HG03469 (cell line): ENCODE measurements around the gene HIPK4.
"Not testable (repeated sequence)": the region's sequence is repeated elsewhere in the genome, so short reads cannot be mapped to it uniquely, and the experiment has no call there.

ENCODE experiments used
- ATAC-seq: cut with Tn5 transposase; IDR thresholded peaks from one replicate; pipeline ENCODE4 v1.9.1; 2021; ENCODE audit warnings: mild to moderate bottlenecking, moderate library complexity, moderate number of reproducible peaks; ENCODE audit not compliant: unreplicated experiment

The HIPK4 gene

GRCh38 chr19:40394816-40395210 is 4.8 kb upstream of the HIPK4 start:
- ATAC-seq: no peak

- ATAC-seq: no peak
Measured at GRCh38 chr19:40393894-40394815, 4.2 kb upstream of the HIPK4 start.

GRCh38 chr19:40392894-40393517 is 3.0 kb upstream of the HIPK4 start:
- no peak for ATAC-seq

- no peak for ATAC-seq
Measured at GRCh38 chr19:40392123-40392522, 2.1 kb upstream of the HIPK4 start.

GRCh38 chr19:40389404-40390083 is 437 bp downstream of the HIPK4 start:
- ATAC-seq: no peak

GRCh38 chr19:40388481-40388880 is 1.5 kb downstream of the HIPK4 start:
- ATAC-seq: no peak

GRCh38 chr19:40387155-40387554 is 2.8 kb downstream of the HIPK4 start:
- no peak for ATAC-seq

- no peak for ATAC-seq
Measured at GRCh38 chr19:40383668-40384248, 6.2 kb downstream of the HIPK4 start.

- ATAC-seq: no peak
Measured at GRCh38 chr19:40381321-40381720, 8.7 kb downstream of the HIPK4 start.

- no peak for ATAC-seq
Measured at GRCh38 chr19:40380199-40381037, 9.6 kb downstream of the HIPK4 start.

GRCh38 chr19:40379446-40380198 is 10.4 kb downstream of the HIPK4 start:
- no peak for ATAC-seq

GRCh38 chr19:40378509-40378908 is 11.5 kb downstream of the HIPK4 start:
- ATAC-seq: no peak

GRCh38 chr19:40377876-40378385 is 12.1 kb downstream of the HIPK4 start:
- ATAC-seq: no peak

- ATAC-seq: no peak
Measured at GRCh38 chr19:40376286-40376862, 13.6 kb downstream of the HIPK4 start.

GRCh38 chr19:40374084-40374483 is 15.9 kb downstream of the HIPK4 start:
- ATAC-seq: no peak

- ATAC-seq: no peak
Measured at GRCh38 chr19:40371802-40372122, 18.2 kb downstream of the HIPK4 start.

GRCh38 chr19:40370997-40371801 is 18.8 kb downstream of the HIPK4 start:
- no peak for ATAC-seq

- not testable (repeated sequence) for ATAC-seq
Measured at GRCh38 chr19:40370253-40370652, 19.7 kb downstream of the HIPK4 start.
